Measurements from ENCODE around the gene ACTR3. TPM values are rescaled to one million over a fixed set of nuclear protein-coding genes. Genes with fewer than 3 reads are reported as not detected.

ACTR3 gene
- total RNA-seq, 1 experiment from 2014 or later = 180 TPM

DNA sequence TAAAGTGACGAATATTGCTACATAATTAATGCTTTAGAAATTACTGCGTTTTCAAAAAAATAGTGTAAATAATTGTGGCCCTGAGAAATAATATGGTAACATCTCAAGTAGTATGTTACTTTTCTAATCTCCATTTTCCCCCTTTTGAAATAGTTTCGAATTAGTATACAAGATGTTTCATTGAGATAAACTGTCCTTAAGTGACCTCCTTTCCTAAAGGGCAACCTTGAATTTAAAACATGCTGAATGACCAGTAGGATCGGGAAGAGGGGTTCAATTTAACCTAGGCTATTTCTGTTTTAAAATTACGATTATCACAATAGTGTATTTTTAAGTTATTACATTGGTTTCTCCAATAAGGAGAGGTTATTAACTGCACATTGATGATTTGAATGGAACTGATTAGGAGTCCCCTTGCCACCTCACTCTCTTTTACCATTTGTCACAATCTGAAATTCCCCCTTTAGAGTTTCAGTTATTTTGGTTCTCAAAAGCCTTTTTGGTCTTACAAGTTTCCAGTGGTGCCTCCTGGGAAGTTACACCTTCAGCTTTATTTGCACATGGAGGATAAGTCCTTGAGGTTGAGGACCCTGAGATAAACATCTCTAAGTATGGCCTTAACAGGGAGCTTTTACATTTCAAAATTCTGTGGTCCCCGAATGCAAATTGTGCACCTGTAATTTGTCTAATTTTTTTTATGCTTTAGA lies 2.3 kb downstream of the ACTR3 start:
- no peak overlapping the region for H3K27ac Mint-ChIP-seq
- H3K79me2 ChIP-seq (ENCODE audit: insufficient read depth, low read length) = peaks cover 17% of the 10 kb centered on the region; the same call in 1 of the 2 replicates
- peaks cover 5% of the 10 kb centered on the region for H3K23me2 ChIP-seq (ENCODE audit: insufficient read length, low read depth, low read length, poor library complexity, severe bottlenecking)
- H3K36me3 Mint-ChIP-seq (ENCODE audit: insufficient read depth in 1 of 3, low read depth in 3 of 3) = peaks cover 0 to 21% (median 2%) of the 10 kb centered on the region in 3 experiments; a peak in 3 of 7 replicates
- H3K4me3 Mint-ChIP-seq = peak overlapping the region; percentile 73 to 92
- WGBS (ENCODE audit: extremely low coverage, insufficient read length, low lambda C conversion rate) = no CpG with 5 or more reads among the region's 6 CpGs
- H3T11ph ChIP-seq (ENCODE audit: low read length) = no peak overlapping the region
- no peaks in the 10 kb centered on the region for H3K27me3 Mint-ChIP-seq (ENCODE audit: low read depth)
- no peak overlapping the region for H3K4ac ChIP-seq (ENCODE audit: low read depth, low read length)
- no peak overlapping the region for H3K18ac ChIP-seq (ENCODE audit: insufficient read length, low read depth, low read length)
- no peak overlapping the region for H2BK120ac ChIP-seq (ENCODE audit: low read depth, low read length, poor library complexity, severe bottlenecking)
- H2BK20ac ChIP-seq (ENCODE audit: low read depth, low read length, poor library complexity, severe bottlenecking) = no peak overlapping the region
- H3K27ac ChIP-seq (ENCODE audit: insufficient read length, low read depth, low read length) = no peak overlapping the region
- H3K23ac ChIP-seq (ENCODE audit: insufficient read length, low read depth, low read length) = no peak overlapping the region
- no peak overlapping the region for H3K9ac ChIP-seq (ENCODE audit: extremely low read depth, insufficient read length, low read length)
- H3K56ac ChIP-seq (ENCODE audit: insufficient read length, low read depth, low read length) = no peak overlapping the region
- no peak overlapping the region for H2BK15ac ChIP-seq (ENCODE audit: low read depth, low read length)
- no peak for DNase-seq
- H3K4me1 Mint-ChIP-seq = peaks cover 69 to 76% of the 10 kb centered on the region in 2 experiments
- TF ChIP-seq, protein P1, sequence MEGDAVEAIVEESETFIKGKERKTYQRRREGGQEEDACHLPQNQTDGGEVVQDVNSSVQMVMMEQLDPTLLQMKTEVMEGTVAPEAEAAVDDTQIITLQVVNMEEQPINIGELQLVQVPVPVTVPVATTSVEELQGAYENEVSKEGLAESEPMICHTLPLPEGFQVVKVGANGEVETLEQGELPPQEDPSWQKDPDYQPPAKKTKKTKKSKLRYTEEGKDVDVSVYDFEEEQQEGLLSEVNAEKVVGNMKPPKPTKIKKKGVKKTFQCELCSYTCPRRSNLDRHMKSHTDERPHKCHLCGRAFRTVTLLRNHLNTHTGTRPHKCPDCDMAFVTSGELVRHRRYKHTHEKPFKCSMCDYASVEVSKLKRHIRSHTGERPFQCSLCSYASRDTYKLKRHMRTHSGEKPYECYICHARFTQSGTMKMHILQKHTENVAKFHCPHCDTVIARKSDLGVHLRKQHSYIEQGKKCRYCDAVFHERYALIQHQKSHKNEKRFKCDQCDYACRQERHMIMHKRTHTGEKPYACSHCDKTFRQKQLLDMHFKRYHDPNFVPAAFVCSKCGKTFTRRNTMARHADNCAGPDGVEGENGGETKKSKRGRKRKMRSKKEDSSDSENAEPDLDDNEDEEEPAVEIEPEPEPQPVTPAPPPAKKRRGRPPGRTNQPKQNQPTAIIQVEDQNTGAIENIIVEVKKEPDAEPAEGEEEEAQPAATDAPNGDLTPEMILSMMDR (conservative IDR thresholded peaks at IDR 0.05) = no peak
- H4K8ac ChIP-seq (replicated peaks; ENCODE audit: insufficient read length, low read depth, low read length) = no peak overlapping the region
- H4K5ac ChIP-seq (ENCODE audit: insufficient read length, low read depth, low read length) = no peak overlapping the region
- no peaks in the 10 kb centered on the region; the same call in 1 of the 2 replicates for H3K4me1 ChIP-seq (ENCODE audit: insufficient read depth, low read length)
- H2BK5ac ChIP-seq (ENCODE audit: insufficient read length, low read length) = no peak overlapping the region
- no peaks in the 10 kb centered on the region for H3K27me3 ChIP-seq (ENCODE audit: insufficient read depth, low read length)
- no peak overlapping the region for H4K91ac ChIP-seq (ENCODE audit: insufficient read length, low read depth, low read length)
- H2AFZ ChIP-seq (ENCODE audit: low read length) = no peak overlapping the region
- H3K4me2 ChIP-seq (ENCODE audit: insufficient read depth, insufficient read length, low read length) = no peak overlapping the region
- no peaks in the 10 kb centered on the region for H3K9me3 Mint-ChIP-seq
- H2BK12ac ChIP-seq (ENCODE audit: insufficient read length, low read depth, low read length) = no peak overlapping the region
- H2AK5ac ChIP-seq (ENCODE audit: insufficient read length, low read length) = no peak overlapping the region
- H3K79me1 ChIP-seq (ENCODE audit: insufficient read depth, low read depth, low read length, poor library complexity, severe bottlenecking) = peaks cover 3% of the 10 kb centered on the region
- H3K14ac ChIP-seq (ENCODE audit: insufficient read depth, low read length) = no peak overlapping the region
- no peaks in the 10 kb centered on the region for H4K20me1 ChIP-seq (ENCODE audit: control insufficient read depth, insufficient read depth, insufficient read length)
- no peaks in the 10 kb centered on the region for H3K9me3 ChIP-seq (ENCODE audit: control insufficient read depth, low read depth, low read length)
